ENCODE data around the gene PCDHGA11.
"Not testable (repeated sequence)": the region's sequence is repeated elsewhere in the genome, so short reads cannot be mapped to it uniquely, and the experiment has no call there.

PCDHGA11 gene

DNA sequence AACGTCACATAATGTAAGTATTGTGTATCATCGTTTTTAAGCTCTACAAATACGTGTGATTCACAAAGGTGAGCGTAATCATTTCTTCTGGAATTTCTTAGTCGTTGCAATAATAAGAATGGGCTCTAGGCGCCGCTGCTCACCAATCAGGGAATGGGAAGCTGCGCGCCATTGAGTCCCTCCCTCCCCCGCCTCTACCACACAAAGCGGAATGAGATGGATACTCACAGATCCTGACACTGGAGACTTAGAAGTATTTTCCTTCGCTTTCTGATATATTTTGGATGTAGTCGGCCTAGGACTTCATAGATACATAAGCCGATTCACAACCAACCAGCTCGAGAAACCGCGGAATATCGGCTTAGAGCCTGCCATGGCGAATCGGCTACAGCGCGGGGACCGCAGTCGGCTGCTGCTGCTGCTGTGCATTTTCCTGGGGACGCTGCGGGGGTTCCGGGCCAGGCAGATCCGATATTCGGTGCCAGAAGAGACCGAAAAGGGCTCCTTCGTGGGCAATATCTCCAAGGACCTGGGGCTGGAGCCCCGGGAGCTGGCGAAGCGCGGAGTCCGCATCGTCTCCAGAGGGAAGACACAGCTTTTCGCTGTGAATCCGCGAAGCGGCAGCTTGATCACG, at the start of gene PCDHGA11:
PCDHGA11 (plus strand) TSS at position 197 of the 634 bp plus-strand sequence; CDS start at position 374, 177 bp downstream.
- H3K4me3 ChIP-seq (replicated peaks; ENCODE audit: low read depth, low read length) = peak within 1 kb of the TSS; percentile 42
- no peak for DNase-seq (ENCODE audit: extremely low read depth, low read depth)
- TF ChIP-seq CTCF (IDR thresholded peaks at IDR 0.05; ENCODE audit: low read depth, low read length, missing control alignments) = peak; percentile 54

DNA sequence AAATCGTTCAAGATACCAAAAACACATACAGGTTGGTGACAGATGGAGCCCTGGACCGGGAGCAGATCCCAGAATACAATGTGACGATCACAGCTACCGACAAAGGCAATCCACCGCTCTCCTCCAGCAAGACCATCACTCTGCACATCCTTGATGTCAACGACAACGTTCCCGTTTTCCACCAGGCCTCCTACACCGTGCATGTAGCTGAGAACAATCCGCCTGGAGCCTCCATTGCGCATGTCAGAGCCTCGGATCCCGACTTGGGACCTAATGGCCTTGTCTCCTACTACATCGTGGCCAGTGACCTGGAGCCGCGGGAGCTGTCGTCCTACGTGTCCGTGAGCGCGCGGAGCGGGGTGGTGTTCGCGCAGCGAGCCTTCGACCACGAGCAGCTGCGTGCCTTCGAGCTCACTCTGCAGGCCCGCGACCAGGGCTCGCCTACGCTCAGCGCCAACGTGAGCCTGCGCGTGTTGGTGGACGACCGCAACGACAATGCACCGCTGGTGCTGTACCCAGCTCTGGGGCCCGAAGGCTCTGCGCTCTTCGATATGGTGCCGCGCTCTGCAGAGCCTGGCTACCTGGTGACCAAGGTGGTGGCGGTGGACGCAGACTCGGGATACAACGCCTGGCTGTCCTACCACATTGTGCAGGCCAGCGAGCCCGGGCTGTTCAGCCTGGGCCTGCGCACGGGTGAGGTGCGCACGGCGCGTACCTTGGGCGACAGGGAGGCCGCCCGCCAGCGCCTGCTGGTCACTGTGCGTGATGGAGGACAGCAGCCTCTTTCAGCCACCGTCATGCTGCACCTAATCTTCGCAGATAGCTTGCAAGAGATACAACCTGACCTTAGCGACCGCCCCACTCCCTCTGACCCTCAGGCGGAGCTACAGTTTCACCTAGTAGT, 49.0 kb upstream of the PCDHGA11 start:
- TF ChIP-seq CTCF (IDR thresholded peaks at IDR 0.05; ENCODE audit: low read depth, low read length, missing control alignments) = no peak
- no peak overlapping the region for H3K4me3 ChIP-seq (replicated peaks; ENCODE audit: low read depth, low read length)
- DNase-seq (ENCODE audit: extremely low read depth, low read depth) = no peak

- peak within 1 kb of the TSS; percentile 36 for H3K4me3 ChIP-seq (replicated peaks; ENCODE audit: low read depth, low read length)
- peak; percentile 56 for TF ChIP-seq CTCF (IDR thresholded peaks at IDR 0.05; ENCODE audit: low read depth, low read length, missing control alignments)
- no peak for DNase-seq (ENCODE audit: extremely low read depth, low read depth)
These were observed 47.1 kb upstream of the PCDHGA11 start, which contains the start of gene PCDHGA6 for GRCh38 chr5:141373673-141374317. PCDHGA6 (plus strand) TSS chr5:141373891; CDS start chr5:141374084, 193 bp downstream.

GRCh38 chr5:141374627-141375026, 46.2 kb upstream of the PCDHGA11 start:
- H3K4me3 ChIP-seq (replicated peaks; ENCODE audit: low read depth, low read length) = no peak overlapping the region
- DNase-seq (ENCODE audit: extremely low read depth, low read depth) = no peak
- TF ChIP-seq CTCF (IDR thresholded peaks at IDR 0.05; ENCODE audit: low read depth, low read length, missing control alignments) = no peak

- DNase-seq (ENCODE audit: extremely low read depth, low read depth); H3K4me3 ChIP-seq (replicated peaks; ENCODE audit: low read depth, low read length): not testable (repeated sequence)
These were observed 45.3 kb upstream of the PCDHGA11 start for GRCh38 chr5:141375444-141376155.

DNA sequence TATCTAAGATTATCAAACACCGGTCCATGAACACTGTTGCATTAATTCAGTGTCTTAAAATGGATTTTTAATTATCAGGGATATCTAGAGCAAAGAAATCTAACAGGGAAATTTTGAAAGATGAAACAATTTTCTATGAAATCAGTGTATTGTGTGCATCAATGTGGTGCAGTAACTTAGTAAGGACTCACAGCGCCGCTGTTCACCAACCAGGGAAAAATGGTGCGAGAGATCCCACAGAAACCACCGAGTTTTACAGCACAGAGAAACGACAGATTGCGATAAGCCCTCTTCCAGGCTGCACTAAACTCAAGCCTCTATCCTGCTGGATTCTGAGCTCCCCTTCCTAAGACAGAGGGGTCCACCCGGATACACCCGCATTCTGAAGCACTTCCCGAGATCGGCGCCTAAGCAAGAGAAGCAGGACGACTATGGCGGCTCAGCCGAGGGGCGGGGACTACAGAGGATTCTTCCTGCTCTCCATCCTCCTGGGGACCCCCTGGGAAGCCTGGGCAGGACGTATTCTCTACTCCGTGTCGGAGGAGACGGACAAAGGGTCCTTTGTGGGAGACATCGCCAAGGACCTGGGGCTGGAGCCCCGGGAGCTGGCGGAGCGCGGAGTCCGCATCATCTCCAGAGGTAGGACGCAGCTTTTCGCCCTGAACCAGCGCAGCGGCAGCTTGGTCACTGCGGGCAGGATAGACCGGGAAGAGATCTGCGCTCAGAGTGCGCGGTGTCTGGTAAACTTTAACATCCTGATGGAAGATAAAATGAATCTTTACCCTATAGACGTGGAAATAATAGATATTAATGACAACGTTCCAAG, 38.2 kb upstream of the PCDHGA11 start, which contains the start of gene PCDHGA7:
PCDHGA7 (plus strand) TSS at position 274 of the 826 bp plus-strand sequence; CDS start at position 432, 158 bp downstream.
- peak within 1 kb of the TSS; percentile 51 for H3K4me3 ChIP-seq (replicated peaks; ENCODE audit: low read depth, low read length)
- no peak for DNase-seq (ENCODE audit: extremely low read depth, low read depth)
- TF ChIP-seq CTCF (IDR thresholded peaks at IDR 0.05; ENCODE audit: low read depth, low read length, missing control alignments) = peak; percentile 47

All from HFF-Myc (cell line).